ENCODE measurements around the gene IFT88. TPM values are rescaled to one million over a fixed set of nuclear protein-coding genes. Genes with fewer than 3 reads are reported as not detected.

Gene IFT88
- total RNA-seq, 3 donors from 2014 or later = 2.8 to 3.2 (median 2.8) TPM

Other genes starting within 250 kb of the IFT88 start
- gene CRYL1, start 41.3 kb upstream of the IFT88 start, total RNA-seq = 1 to 10 TPM; 2.8 to 5.3 (median 3.7) TPM
- 1 to 10 TPM in 2 of 3 donors, under 1 TPM in 1; 0.82 to 1.3 (median 1.0) TPM for gene IL17D, start 136.5 kb downstream of the IFT88 start, total RNA-seq
- gene EEF1AKMT1, start 206.8 kb downstream of the IFT88 start, total RNA-seq = 10 to 100 TPM; 10.2 to 10.9 (median 10.5) TPM